ENCODE measurements around the gene CBLB.

GRCh38 chr3:105860641-105861040 lies 8.2 kb downstream of the CBLB start:
- no peak for TF ChIP-seq EZH2phosphoT487 (IDR thresholded peaks at IDR 0.05; ENCODE audit: insufficient read depth, low read depth)
- no peak for TF ChIP-seq EZH2 (IDR thresholded peaks at IDR 0.05; ENCODE audit: insufficient read depth, poor library complexity, severe bottlenecking)
